Spleen (tissue), 7 donors: Measurements from ENCODE around the gene PLCB4.

Experiments
- CTCF ChIP-seq, 11 experiments: fragments of 200-600 bp in 7 of 11; fragments of 450-650 bp in 4 of 11; sonication (generic) in 4 of 11; IDR thresholded peaks in 8 of 11; conservative IDR thresholded peaks in 3 of 11; 1 replicate in 7 of 11; 2 replicates in 4 of 11; pipeline versions ENCODE4 v1.4.0 to v1.8.0; 2016 to 2021; ENCODE audit warnings: antibody characterized with exemption in 11 of 11, inconsistent platforms in 4 of 11, mild to moderate bottlenecking in 1 of 11
- POLR2A ChIP-seq, 3 donors: fragments of 450-650 bp; IDR thresholded peaks; one replicate each; pipeline ENCODE4 v1.5.1; 2017; ENCODE audit warnings: antibody characterized with exemption in 3 of 3, mild to moderate bottlenecking in 1 of 3
- donor health status: DM: no; HTN: no; CAD: no; lungs with moderate emphysema.
- donor health status: DM: no; HTN: no; CAD: no.
- donor health status: DM: no; HTN: no; CAD: no.

DNA sequence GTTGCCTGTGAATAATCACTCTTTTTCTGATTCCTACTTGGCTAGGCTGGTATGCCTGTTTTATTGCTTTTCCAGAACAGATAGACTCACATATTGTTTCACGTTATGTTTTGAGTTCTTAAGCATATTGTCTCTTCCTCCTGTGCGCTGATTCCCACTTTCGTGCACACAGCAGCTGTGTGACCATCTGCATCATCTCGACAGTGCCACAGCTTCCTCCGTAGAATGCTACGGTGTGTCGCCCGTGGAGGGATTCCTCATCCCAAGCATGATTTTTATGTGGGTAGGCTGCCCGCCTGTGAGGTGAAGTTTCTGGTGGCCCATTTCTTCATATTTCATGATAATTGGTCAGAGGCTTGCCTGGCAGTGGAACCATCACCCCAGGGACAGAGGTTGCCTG, 31.8 kb downstream of the PLCB4 start:
- TF ChIP-seq CTCF (IDR thresholded peaks at IDR 0.05 in 8 of 11, conservative IDR thresholded peaks at IDR 0.05 in 3 of 11) = no peak
- no peak for TF ChIP-seq POLR2A (IDR thresholded peaks at IDR 0.05)
